Measurements from ENCODE around the gene LIPA. TPM values are rescaled to one million over a fixed set of nuclear protein-coding genes. Genes with fewer than 3 reads are reported as not detected.

Gene LIPA
- total RNA-seq, 2 experiments from 2014 or later: 23.5 to 29.2 TPM

Other genes with a start within 250 kb of the LIPA start
- gene CH25H, start 44.5 kb downstream of the LIPA start, total RNA-seq: not detected
- gene IFIT2, start 50.3 kb upstream of the LIPA start, total RNA-seq: 1 to 10 TPM; 7.3 TPM
- 10 to 100 TPM; 42.8 to 43.7 TPM for gene IFIT3, start 76.2 kb upstream of the LIPA start, total RNA-seq
- not detected for gene IFIT1B, start 126.3 kb upstream of the LIPA start, total RNA-seq
- 10 to 100 TPM; 29.8 to 31.8 TPM for gene IFIT1, start 140.8 kb upstream of the LIPA start, total RNA-seq
- 10 to 100 TPM; 22.5 to 22.7 TPM for gene IFIT5, start 162.8 kb upstream of the LIPA start, total RNA-seq